Fibroblast of lung (primary cell): ENCODE data around the gene HIRA.

Source experiments
- CTCF ChIP-seq, 2 donors: IDR thresholded peaks in 1 of 2; conservative IDR thresholded peaks in 1 of 2; 1 replicate in 1 of 2; 2 replicates in 1 of 2; pipeline ENCODE4 v1.5.1; 2011 to 2012; ENCODE audit warnings: low read length in 2 of 2, control low read depth in 1 of 2, inconsistent platforms in 1 of 2, low read depth in 1 of 2, mild to moderate bottlenecking in 1 of 2
- EZH2 ChIP-seq: IDR thresholded peaks from 2 replicates; pipeline ENCODE4 v1.5.1; 2012; ENCODE audit warnings: low read length, control low read depth, mild to moderate bottlenecking; ENCODE audit errors: missing control alignments

- no peak for TF ChIP-seq CTCF (conservative IDR thresholded peaks at IDR 0.05 in 1 of 2, IDR thresholded peaks at IDR 0.05 in 1 of 2; ENCODE audit: low read depth in 1 of 2, low read length in 2 of 2)
- TF ChIP-seq EZH2, result no peak
These were observed 34.7 kb upstream of the HIRA start for GRCh38 chr22:19466126-19466716.
